C1 segment of cervical spinal cord (tissue), 14 donors: ENCODE results near the gene RAX.
A peak's percentile ranks its signal among the peaks of the same experiment; 100 is the strongest.
"Not testable (repeated sequence)": the region's sequence is repeated elsewhere in the genome, so short reads cannot be mapped to it uniquely, and the experiment has no call there.

Experiments used
- DNase-seq, 14 donors: peaks; one replicate each; lab custom pipeline; 2025; lab: John Stamatoyannopoulos, UW

RAX gene

GRCh38 chr18:59273759-59274532 lies 692 bp upstream of the RAX start:
- DNase-seq = no peak

GRCh38 chr18:59272221-59272888 lies 899 bp downstream of the RAX start:
- DNase-seq = no peak

GRCh38 chr18:59271606-59272220 lies 1.5 kb downstream of the RAX start:
- no peak for DNase-seq

GRCh38 chr18:59270689-59271257 lies 2.5 kb downstream of the RAX start:
- DNase-seq = no peak

- DNase-seq = no peak
Measured at GRCh38 chr18:59269563-59270119, 3.6 kb downstream of the RAX start.

- DNase-seq = peak in 1 of 14 donors; percentile 6
Measured at GRCh38 chr18:59268721-59269562, 4.3 kb downstream of the RAX start.

GRCh38 chr18:59268127-59268720 lies 5.0 kb downstream of the RAX start:
- no peak for DNase-seq

GRCh38 chr18:59267503-59268126 lies 5.6 kb downstream of the RAX start:
- DNase-seq = no peak

- DNase-seq = no peak
Measured at GRCh38 chr18:59266886-59267502, 6.3 kb downstream of the RAX start.

GRCh38 chr18:59266459-59266858 lies 6.8 kb downstream of the RAX start:
- DNase-seq = no peak

- no peak for DNase-seq
Measured at GRCh38 chr18:59265974-59266369, 7.3 kb downstream of the RAX start.

GRCh38 chr18:59265246-59265973 lies 7.8 kb downstream of the RAX start:
- DNase-seq = no peak

- DNase-seq = no peak
Measured at GRCh38 chr18:59264651-59265245, 8.5 kb downstream of the RAX start.

GRCh38 chr18:59264121-59264571 lies 9.1 kb downstream of the RAX start:
- DNase-seq = no peak

GRCh38 chr18:59263661-59264060 lies 9.6 kb downstream of the RAX start:
- DNase-seq = no peak

GRCh38 chr18:59262243-59262642 lies 11.0 kb downstream of the RAX start:
- not testable (repeated sequence) for DNase-seq

- not testable (repeated sequence) for DNase-seq
Measured at GRCh38 chr18:59261842-59262241, 11.4 kb downstream of the RAX start.

GRCh38 chr18:59255491-59255890 lies 17.8 kb downstream of the RAX start:
- DNase-seq = not testable (repeated sequence)
